A549 (cell line): Measurements from ENCODE around the gene MAML2. TPM values are rescaled to one million over a fixed set of nuclear protein-coding genes. Genes with fewer than 3 reads are reported as not detected.

Source experiments
- ATAC-seq, 2 experiments: fragments of 200-7000 bp in 1 of 2; fragments of >200 bp in 1 of 2; cut with Nextera tagmentation in 1 of 2; cut with Tn5 transposase in 1 of 2; 3 replicates each; pipeline versions ENCODE4 v1.8.0 to v1.9.1; 2018 to 2020; ENCODE audit warnings: mild to moderate bottlenecking in 1 of 2, moderate library complexity in 1 of 2
- CTCF ChIA-PET: fragments of 300-600 bp; sonication (Branson Sonifier 250); formaldehyde crosslinking; extraction: SDS; loops from one replicate; lab custom pipeline; 2021; ENCODE audit warnings: antibody characterized with exemption, inconsistent platforms; lab: Yijun Ruan, JAX
- POLR2A ChIA-PET: fragments of 350-600 bp; formaldehyde crosslinking; extraction: SDS; loops from one replicate; lab custom pipeline; 2021; ENCODE audit warnings: antibody characterized with exemption, inconsistent platforms; lab: Yijun Ruan, JAX
- DNase-seq, 2 experiments: peaks; one replicate each; pipeline versions ENCODE4 v3.0.0 to v3.0.0-alpha.2; 2011 to 2016; ENCODE audit warnings: low read depth in 1 of 2, low spot score in 1 of 2
- FAIRE-seq: peaks from 2 replicates; lab custom pipeline; 2011; peaks lifted over from hg19 to GRCh38; lab: Jason Lieb, UNC
- H3K27ac ChIP-seq, 2 experiments: fragments of >200 bp; sonication (Bioruptor Twin); formaldehyde crosslinking; 3 replicates each; pipeline ENCODE4 v1.5.1; 2016 to 2017
- H3K4me1 ChIP-seq: fragments of >200 bp; sonication (Bioruptor Twin); formaldehyde crosslinking; 3 replicates; pipeline ENCODE4 v1.6.1; 2016
- H3K4me2 ChIP-seq: fragments of >200 bp; sonication (Bioruptor Twin); formaldehyde crosslinking; 3 replicates; pipeline ENCODE4 v1.6.1; 2016
- H3K4me3 ChIP-seq: fragments of >200 bp; sonication (Bioruptor Twin); formaldehyde crosslinking; 3 replicates; pipeline ENCODE4 v1.5.1; 2016
- H3K9me3 ChIP-seq: fragments of >200 bp; sonication (Bioruptor Twin); formaldehyde crosslinking; 3 replicates; pipeline ENCODE4 v1.6.1; 2016
- BHLHE40 ChIP-seq: IDR thresholded peaks from 2 replicates; pipeline ENCODE4 v1.6.1; 2012; ENCODE audit warnings: low read depth, low read length, inconsistent platforms
- CHD2 ChIP-seq: fragments of 150-350 bp; IDR thresholded peaks from 2 replicates; pipeline ENCODE4 v1.6.1; 2014; ENCODE audit warnings: low read length; ENCODE audit not compliant: partially characterized antibody
- CHD4 ChIP-seq: fragments of 200-600 bp; sonication (generic); IDR thresholded peaks from 2 replicates; pipeline ENCODE4 v1.6.1; 2016; ENCODE audit warnings: antibody characterized with exemption, mild to moderate bottlenecking, borderline replicate concordance
- EHF ChIP-seq: fragments of 250-450 bp; sonication (Bioruptor Pico); IDR thresholded peaks from 2 replicates; pipeline ENCODE4 v1.5.0; 2020; ENCODE audit warnings: mild to moderate bottlenecking
- EHMT2 ChIP-seq: fragments of 200-600 bp; sonication (generic); IDR thresholded peaks from 2 replicates; pipeline ENCODE4 v1.6.1; 2016; ENCODE audit warnings: antibody characterized with exemption, low read depth, mild to moderate bottlenecking, moderate library complexity
- FOSB ChIP-seq: fragments of 250-450 bp; sonication (Bioruptor Pico); IDR thresholded peaks from 2 replicates; pipeline ENCODE4 v1.5.0; 2020; ENCODE audit warnings: mild to moderate bottlenecking, moderate library complexity
- FOXS1 ChIP-seq: fragments of 250-450 bp; sonication (Bioruptor Pico); IDR thresholded peaks from 2 replicates; pipeline ENCODE4 v1.5.0; 2020; ENCODE audit warnings: mild to moderate bottlenecking, moderate library complexity
- HOXB5 ChIP-seq: fragments of 250-450 bp; sonication (Bioruptor Pico); IDR thresholded peaks from 2 replicates; pipeline ENCODE4 v1.5.0; 2020; ENCODE audit warnings: mild to moderate bottlenecking, moderate library complexity
- JUNB ChIP-seq: fragments of >200 bp; sonication (Bioruptor Twin); formaldehyde crosslinking; IDR thresholded peaks from 2 replicates; pipeline ENCODE4 v1.6.1; 2016
- MYC ChIP-seq: IDR thresholded peaks from 2 replicates; pipeline ENCODE4 v1.6.1; 2012; ENCODE audit warnings: mild to moderate bottlenecking, inconsistent platforms, low read length, improper control_type of control experiment, borderline replicate concordance
- NPAS2 ChIP-seq: fragments of 250-450 bp; sonication (Bioruptor Pico); IDR thresholded peaks from 2 replicates; pipeline ENCODE4 v1.8.0; 2022; ENCODE audit warnings: mild to moderate bottlenecking, moderate library complexity, borderline replicate concordance
- NR3C1 ChIP-seq: fragments of >200 bp; sonication (Bioruptor Twin); formaldehyde crosslinking; IDR thresholded peaks from 3 replicates; pipeline ENCODE4 v1.6.1; 2017
- RAD21 ChIP-seq, 2 experiments: fragments of >200 bp in 1 of 2; sonication (Bioruptor Twin) in 1 of 2; formaldehyde crosslinking in 1 of 2; IDR thresholded peaks in 1 of 2; conservative IDR thresholded peaks in 1 of 2; 2 replicates in 1 of 2; 3 replicates in 1 of 2; pipeline ENCODE4 v1.6.1; 2012 to 2018; ENCODE audit warnings: inconsistent platforms in 1 of 2
- RARB ChIP-seq: fragments of 250-450 bp; sonication (Bioruptor Pico); IDR thresholded peaks from 2 replicates; pipeline ENCODE4 v1.8.0; 2021; ENCODE audit warnings: mild to moderate bottlenecking, moderate library complexity
- RCOR1 ChIP-seq: fragments of 150-350 bp; IDR thresholded peaks from 2 replicates; pipeline ENCODE4 v1.6.1; 2014; ENCODE audit warnings: antibody characterized with exemption, low read length, low read depth
- TFCP2L1 ChIP-seq: fragments of 250-450 bp; sonication (Bioruptor Pico); IDR thresholded peaks from 2 replicates; pipeline ENCODE4 v1.5.0; 2021; ENCODE audit warnings: mild to moderate bottlenecking
- ZFP36 ChIP-seq: fragments of 450-650 bp; IDR thresholded peaks from 2 replicates; pipeline ENCODE4 v1.6.1; 2014; ENCODE audit warnings: borderline replicate concordance; ENCODE audit not compliant: partially characterized antibody
- ZNF302 ChIP-seq: fragments of 250-450 bp; sonication (Bioruptor Pico); IDR thresholded peaks from 2 replicates; pipeline ENCODE4 v1.9.0; 2021; ENCODE audit warnings: inconsistent platforms, mild to moderate bottlenecking, moderate library complexity
- WGBS: methylation state at CpG from one replicate; pipeline ENCODE4 v1.1.6; 2017; ENCODE audit errors: missing lambda C conversion rate; 5-methylcytosine and 5-hydroxymethylcytosine counted together
- polyA plus RNA-seq, 4 experiments: library from polyadenylated mRNA; depleted of rRNA in 3 of 4; stranded (reverse); fragments of >200 nt; fragmentation: RNase III in 1 of 4; extraction: RNeasy Plus Mini Kit Qiagen cat#74134 plus additional on column Dnase treatment in 1 of 4; gene quantifications; 2 replicates in 3 of 4; 3 replicates in 1 of 4; pipeline ENCODE4 v1.2.3, GENCODE V29; 2011 to 2017
- TF ChIP-seq, protein P1 (sequence below): fragments of >200 bp; sonication (Bioruptor Twin); formaldehyde crosslinking; IDR thresholded peaks from 3 replicates; pipeline ENCODE4 v1.5.1; 2016
- TF ChIP-seq, protein P2 (sequence below): fragments of 450-650 bp; IDR thresholded peaks from 2 replicates; pipeline ENCODE4 v1.6.1; 2014; ENCODE audit warnings: antibody characterized with exemption

MAML2 gene
- polyA plus RNA-seq, 2 of the 4 experiments (the other 2 are of a cell fraction): 1.5 to 2.5 TPM

DNA sequence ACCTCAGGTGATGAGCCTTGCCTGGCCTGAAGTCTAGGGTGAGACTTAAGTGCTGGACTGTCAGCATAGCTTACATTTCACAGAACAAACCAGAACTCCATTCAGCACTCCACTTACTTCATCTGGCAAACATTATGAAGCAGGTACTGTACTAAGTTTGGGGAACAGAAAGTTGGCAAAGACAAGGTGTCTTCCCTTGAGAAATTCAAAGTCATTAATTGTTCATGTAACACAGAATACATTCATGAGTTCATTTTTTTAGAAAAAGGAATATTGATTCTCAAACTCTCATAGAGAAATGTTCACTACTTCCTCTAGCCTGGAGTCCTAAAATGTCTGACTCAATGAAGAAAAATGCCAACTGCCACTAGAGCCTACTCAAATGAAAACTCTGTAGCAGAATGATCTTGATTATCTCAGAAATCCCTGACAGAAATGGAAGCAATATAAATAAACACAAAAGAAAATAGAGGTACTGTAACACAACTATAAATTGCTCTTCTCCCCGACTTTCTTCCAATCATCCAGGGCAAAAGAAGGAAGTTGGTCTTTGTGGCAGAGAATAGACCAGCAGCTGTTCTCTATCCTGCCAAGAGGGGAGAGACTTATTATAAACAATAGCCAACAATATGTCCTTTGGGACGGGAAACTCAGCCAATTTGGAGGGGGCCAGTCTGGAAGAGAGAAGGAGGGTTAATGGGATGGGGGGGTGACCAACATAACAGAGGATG is 289.9 kb downstream of the MAML2 start:
- no peak for TF ChIP-seq ZNF302
- TF ChIP-seq RAD21 (conservative IDR thresholded peaks at IDR 0.05 in 1 of 2, IDR thresholded peaks at IDR 0.05 in 1 of 2): no peak
- TF ChIP-seq BHLHE40: no peak
- no peak for TF ChIP-seq RARB
- no peak for TF ChIP-seq NPAS2 (CRISPR knock-in tag)
- no peak for TF ChIP-seq JUNB
- TF ChIP-seq CHD2: no peak
- TF ChIP-seq EHMT2: no peak
- no peak for TF ChIP-seq ZFP36
- no peak for TF ChIP-seq MYC
- no peak for TF ChIP-seq EHF (CRISPR knock-in tag)
- TF ChIP-seq, all 56 proteins: peak for 0
- CTCF ChIA-PET: interaction anchor here (1.4 to 5.6 kb wide), 2 partner anchors 161 to 287 kb away, joined by 3 to 51 read pairs; partner anchors contain the start of gene MAML2
- POLR2A ChIA-PET: no interaction called here
- Histone ChIP-seq H3K9me3 (no peaks in the 10 kb centered on the region), H3K4me1 (peaks cover 21% of the 10 kb centered on the region), H3K4me2 (no peak overlapping the region), H3K27ac (no peak overlapping the region), H3K4me3 (no peak overlapping the region)
- DNase-seq: no peak
- no peak for FAIRE-seq
- WGBS: 84% methylated on average over 2 of the region's 2 CpGs
- no peak for ATAC-seq

DNA sequence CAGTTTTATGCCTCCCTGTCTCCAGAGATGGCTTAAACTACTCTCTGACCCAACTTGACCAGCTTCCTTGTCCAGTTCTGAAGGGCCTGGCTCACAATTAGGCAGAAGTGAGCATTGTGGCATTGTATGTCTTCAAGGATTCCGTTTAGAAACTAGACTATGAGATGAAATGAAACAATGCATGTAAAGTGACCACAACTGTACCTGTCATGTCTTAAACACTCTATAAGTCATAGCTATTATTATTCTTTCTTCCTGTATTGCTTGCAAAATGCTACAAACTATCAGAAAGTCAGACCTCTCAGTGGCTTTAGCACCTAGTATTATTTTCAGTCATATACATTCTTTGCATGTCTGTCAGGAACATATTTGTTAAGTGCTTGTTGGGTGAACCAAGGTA is 291.2 kb downstream of the MAML2 start:
- ChIA-PET CTCF (interaction anchor here (0.6 to 5.6 kb wide), 4 partner anchors 38 to 295 kb away, joined by 3 to 51 read pairs (median 3); partner anchors contain the start of gene MAML2), POLR2A (no interaction called here)
- no peak for ATAC-seq
- FAIRE-seq: no peak
- Histone ChIP-seq H3K9me3 (no peaks in the 10 kb centered on the region), H3K4me1 (peaks cover 21% of the 10 kb centered on the region), H3K4me3 (no peak overlapping the region), H3K27ac (no peak overlapping the region), H3K4me2 (no peak overlapping the region)
- TF ChIP-seq FOXS1 (CRISPR knock-in tag) (no peak), FOSB (CRISPR knock-in tag) (no peak), CHD4 (no peak), TFCP2L1 (CRISPR knock-in tag) (no peak), RCOR1 (no peak), EHF (CRISPR knock-in tag) (no peak), ZFP36 (no peak), HOXB5 (CRISPR knock-in tag) (no peak), NR3C1 (no peak), RARB (no peak)
- TF ChIP-seq, protein P1, sequence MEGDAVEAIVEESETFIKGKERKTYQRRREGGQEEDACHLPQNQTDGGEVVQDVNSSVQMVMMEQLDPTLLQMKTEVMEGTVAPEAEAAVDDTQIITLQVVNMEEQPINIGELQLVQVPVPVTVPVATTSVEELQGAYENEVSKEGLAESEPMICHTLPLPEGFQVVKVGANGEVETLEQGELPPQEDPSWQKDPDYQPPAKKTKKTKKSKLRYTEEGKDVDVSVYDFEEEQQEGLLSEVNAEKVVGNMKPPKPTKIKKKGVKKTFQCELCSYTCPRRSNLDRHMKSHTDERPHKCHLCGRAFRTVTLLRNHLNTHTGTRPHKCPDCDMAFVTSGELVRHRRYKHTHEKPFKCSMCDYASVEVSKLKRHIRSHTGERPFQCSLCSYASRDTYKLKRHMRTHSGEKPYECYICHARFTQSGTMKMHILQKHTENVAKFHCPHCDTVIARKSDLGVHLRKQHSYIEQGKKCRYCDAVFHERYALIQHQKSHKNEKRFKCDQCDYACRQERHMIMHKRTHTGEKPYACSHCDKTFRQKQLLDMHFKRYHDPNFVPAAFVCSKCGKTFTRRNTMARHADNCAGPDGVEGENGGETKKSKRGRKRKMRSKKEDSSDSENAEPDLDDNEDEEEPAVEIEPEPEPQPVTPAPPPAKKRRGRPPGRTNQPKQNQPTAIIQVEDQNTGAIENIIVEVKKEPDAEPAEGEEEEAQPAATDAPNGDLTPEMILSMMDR: no peak
- TF ChIP-seq, protein P2, sequence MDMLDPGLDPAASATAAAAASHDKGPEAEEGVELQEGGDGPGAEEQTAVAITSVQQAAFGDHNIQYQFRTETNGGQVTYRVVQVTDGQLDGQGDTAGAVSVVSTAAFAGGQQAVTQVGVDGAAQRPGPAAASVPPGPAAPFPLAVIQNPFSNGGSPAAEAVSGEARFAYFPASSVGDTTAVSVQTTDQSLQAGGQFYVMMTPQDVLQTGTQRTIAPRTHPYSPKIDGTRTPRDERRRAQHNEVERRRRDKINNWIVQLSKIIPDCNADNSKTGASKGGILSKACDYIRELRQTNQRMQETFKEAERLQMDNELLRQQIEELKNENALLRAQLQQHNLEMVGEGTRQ: no peak
- no peak for DNase-seq
- WGBS: 60% methylated on average over 1 of the region's 1 CpG
